Naive thymus-derived CD8-positive, alpha-beta T cell (primary cell): ENCODE data around the gene ZNF70. TPM values are rescaled to one million over a fixed set of nuclear protein-coding genes. Genes with fewer than 3 reads are reported as not detected.

Experiments used
- ATAC-seq, 2 donors: fragments of 150-1000 bp; cut with Tn5 transposase in 1 of 2; sonication (Bioruptor Pico), chemical (Tn5 transposase) in 1 of 2; 1 replicate in 1 of 2; 2 replicates in 1 of 2; pipeline ENCODE4 v1.10.0; 2021; ENCODE audit warnings: mild to moderate bottlenecking in 2 of 2, moderate library complexity in 2 of 2
- POLR2A ChIA-PET: fragments of 350-600 bp; sonication (Branson Sonifier 250); formaldehyde crosslinking; loops from one replicate; lab custom pipeline; 2021; ENCODE audit warnings: antibody characterized with exemption; lab: Charles Lee
- DNase-seq, 10 donors: peaks; one replicate each; pipeline versions ENCODE4 v3.0.0 to v3.0.0-alpha.2; 2020 to 2022
- H3K27ac Mint-ChIP-seq, 10 donors: one replicate each; pipeline ENCODE4 v1.8.0; 2020 to 2022; ENCODE audit warnings: mild to moderate bottlenecking in 10 of 10, mixed read lengths in 10 of 10, moderate library complexity in 4 of 10, inconsistent platforms in 1 of 10
- H3K27me3 Mint-ChIP-seq, 5 donors: one replicate each; pipeline ENCODE4 v1.8.0; 2021 to 2022; ENCODE audit warnings: mixed read lengths in 5 of 5
- H3K36me3 Mint-ChIP-seq, 3 donors: one replicate each; pipeline ENCODE4 v1.8.0; 2020 to 2022; ENCODE audit warnings: mixed read lengths in 3 of 3, mild to moderate bottlenecking in 2 of 3, inconsistent platforms in 1 of 3
- H3K4me1 Mint-ChIP-seq, 4 donors: one replicate each; pipeline ENCODE4 v1.8.0; 2021 to 2022; ENCODE audit warnings: mixed read lengths in 4 of 4
- H3K4me3 Mint-ChIP-seq, 10 donors: one replicate each; pipeline ENCODE4 v1.8.0; 2020 to 2022; ENCODE audit warnings: mild to moderate bottlenecking in 10 of 10, mixed read lengths in 10 of 10, moderate library complexity in 6 of 10, inconsistent platforms in 1 of 10
- H3K9me3 Mint-ChIP-seq, 9 donors: one replicate each; pipeline ENCODE4 v1.8.0; 2020 to 2022; ENCODE audit warnings: mixed read lengths in 9 of 9, mild to moderate bottlenecking in 3 of 9, inconsistent platforms in 1 of 9, moderate library complexity in 1 of 9
- polyA plus RNA-seq, 3 donors: library from polyadenylated mRNA; unstranded; fragments of 300-500 nt; fragmentation: Illumina TruSeq; gene quantifications; one replicate each; pipeline ENCODE4 v1.2.3, GENCODE V29; 2021
- total RNA-seq, 8 experiments: library from RNA in 2 of 8; stranded (reverse) in 2 of 8; gene quantifications; one replicate each; pipeline ENCODE4 v1.2.3 and lab custom pipeline; 2021 to 2026

The ZNF70 gene
- total and polyA plus RNA-seq, 5 experiments from 2014 or later, result 0.20 to 7.0 (median 0.57) TPM

DNA sequence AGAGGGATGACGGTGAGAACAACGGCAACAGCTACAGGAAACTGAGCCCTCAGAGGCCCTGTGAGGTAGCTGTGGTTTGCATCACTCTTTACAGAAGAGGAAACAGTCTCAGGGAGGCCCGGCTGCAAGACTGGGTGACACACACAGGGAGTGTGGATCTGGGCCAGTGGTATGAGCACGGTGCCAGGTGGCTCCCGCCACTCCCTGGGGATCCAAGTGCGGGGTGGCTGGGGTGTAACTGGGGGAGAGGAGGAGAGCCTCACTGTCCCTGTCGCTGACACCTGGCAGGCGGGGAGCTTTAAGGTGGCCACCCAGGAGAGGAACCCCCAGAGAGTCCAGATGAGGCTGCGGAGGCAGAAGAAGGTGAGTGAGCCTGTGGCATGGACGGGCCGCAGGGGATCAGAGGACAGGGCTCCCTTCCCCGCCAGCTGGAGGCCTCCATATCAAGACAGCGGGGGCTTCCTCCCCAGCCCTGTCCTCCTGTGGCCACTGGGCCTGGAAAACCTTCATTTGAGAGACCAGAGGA is 54.5 kb downstream of the ZNF70 start:
- peaks cover 26 to 74% (median 47%) of the 10 kb centered on the region in 4 donors for H3K4me1 Mint-ChIP-seq
- H3K27me3 Mint-ChIP-seq, result no peaks in the 10 kb centered on the region
- peaks cover 0 to 21% (median 4%) of the 10 kb centered on the region in 9 donors for H3K9me3 Mint-ChIP-seq
- ATAC-seq, result peak; percentile 99
- peaks cover 19 to 34% (median 33%) of the 10 kb centered on the region in 3 donors for H3K36me3 Mint-ChIP-seq
- POLR2A ChIA-PET, result interaction anchor here (0.6 to 2.8 kb wide), 17 partner anchors 10 to 574 kb away, joined by 3 to 34 read pairs (median 4); partner anchors contain the start of genes SLC2A11, SMARCB1, SPECC1L and ZNF70
- DNase-seq, result peak; percentile 51 to 92 (median 82)
- H3K27ac Mint-ChIP-seq, result peak overlapping the region; percentile 100
- peak overlapping the region; percentile 92 to 100 (median 99) for H3K4me3 Mint-ChIP-seq

DNA sequence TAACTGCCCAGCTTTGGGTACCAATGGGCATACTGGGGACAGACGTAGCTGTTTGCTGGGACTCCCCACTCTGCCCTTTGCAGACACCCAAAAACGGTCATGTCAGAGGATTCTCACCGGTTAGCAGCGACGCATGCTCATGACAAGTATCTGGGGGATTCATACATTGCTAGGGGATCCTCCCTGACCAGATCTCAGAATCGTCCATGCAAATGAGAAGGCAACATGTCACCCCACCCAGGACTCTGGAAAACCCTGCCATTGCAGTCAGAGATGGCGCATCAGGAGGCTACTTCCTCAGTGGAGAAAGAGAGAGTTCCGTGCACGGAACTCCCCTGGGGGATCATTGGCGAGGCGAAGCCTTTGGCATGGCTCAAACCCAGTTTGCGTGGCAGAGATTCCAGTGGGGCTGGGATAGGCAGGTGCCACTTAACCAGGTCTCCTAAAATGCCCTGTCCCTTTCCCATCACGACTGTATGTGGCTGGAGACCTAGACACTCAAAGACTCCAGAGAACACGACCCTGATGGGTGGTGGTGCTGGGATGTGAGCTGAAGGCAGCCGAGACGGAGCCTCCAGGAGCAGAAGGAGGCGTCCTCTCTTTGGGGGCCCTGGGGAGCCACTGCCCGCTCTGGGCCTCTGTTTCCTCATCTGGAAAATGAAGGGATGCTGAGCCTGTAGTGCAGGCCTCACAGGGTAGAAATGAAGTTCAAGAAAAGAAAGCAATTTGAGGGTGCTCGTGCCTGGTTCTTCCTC is 55.2 kb downstream of the ZNF70 start:
- POLR2A ChIA-PET, result interaction anchor here (0.6 to 2.8 kb wide), 18 partner anchors 9 to 575 kb away, joined by 3 to 34 read pairs (median 4); partner anchors contain the start of genes MIF, SLC2A11, SMARCB1 and SPECC1L
- H3K9me3 Mint-ChIP-seq, result peaks cover 0 to 14% (median 3%) of the 10 kb centered on the region in 9 donors
- H3K36me3 Mint-ChIP-seq, result peaks cover 16 to 28% (median 28%) of the 10 kb centered on the region in 3 donors
- no peaks in the 10 kb centered on the region for H3K27me3 Mint-ChIP-seq
- H3K4me1 Mint-ChIP-seq, result peaks cover 26 to 73% (median 48%) of the 10 kb centered on the region in 4 donors
- H3K27ac Mint-ChIP-seq, result peak overlapping the region; percentile 100
- H3K4me3 Mint-ChIP-seq, result peak overlapping the region; percentile 92 to 100 (median 99)
- ATAC-seq, result no peak
- DNase-seq, result no peak

DNA sequence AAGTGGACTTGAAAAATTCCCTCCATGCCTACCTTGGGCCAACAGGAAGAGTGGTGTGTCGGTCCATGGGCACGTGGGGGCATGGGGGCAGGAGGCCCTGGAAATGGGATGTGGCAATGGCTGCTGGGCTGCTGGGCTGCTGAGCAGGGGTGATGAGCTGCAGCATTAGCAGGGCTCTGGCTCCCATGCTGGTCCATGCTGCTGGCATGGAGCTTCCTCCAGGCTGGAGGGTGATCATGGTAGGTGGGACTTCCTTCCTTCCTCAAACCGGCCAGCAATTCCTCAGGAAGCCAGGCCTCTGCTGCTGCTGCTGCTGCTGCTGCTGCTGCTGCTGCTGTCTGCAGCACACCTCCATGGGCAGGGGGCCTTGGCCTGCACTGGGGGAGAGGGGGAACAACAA is 55.8 kb downstream of the ZNF70 start:
- no peak for ATAC-seq
- Mint-ChIP-seq H3K4me3 (peak overlapping the region in 8 of 10 donors; percentile 46 to 100 (median 98)), H3K27ac (peak overlapping the region; percentile 100), H3K27me3 (no peaks in the 10 kb centered on the region), H3K9me3 (peaks cover 0 to 10% (median 2%) of the 10 kb centered on the region in 9 donors), H3K4me1 (peaks cover 26 to 68% (median 49%) of the 10 kb centered on the region in 4 donors), H3K36me3 (peaks cover 10 to 27% (median 25%) of the 10 kb centered on the region in 3 donors)
- DNase-seq, result no peak
- POLR2A ChIA-PET, result interaction anchor here (0.9 to 2.8 kb wide), 5 partner anchors 8 to 200 kb away, joined by 3 to 20 read pairs (median 5); partner anchors contain the start of genes MIF, SLC2A11 and SMARCB1

- POLR2A ChIA-PET, result interaction anchor here (0.6 to 1.0 kb wide), 2 partner anchors 23 to 82 kb away, joined by 3 to 5 read pairs; no protein-coding TSS in a partner anchor
- no peak for ATAC-seq
- H3K36me3 Mint-ChIP-seq, result peaks cover 0 to 22% (median 16%) of the 10 kb centered on the region in 3 donors
- H3K4me3 Mint-ChIP-seq, result peak overlapping the region in 1 of 10 donors; percentile 15
- H3K27ac Mint-ChIP-seq, result peak overlapping the region; percentile 100
- no peaks in the 10 kb centered on the region for H3K27me3 Mint-ChIP-seq
- peaks cover 0 to 2% (median 0%) of the 10 kb centered on the region in 9 donors for H3K9me3 Mint-ChIP-seq
- peaks cover 26 to 66% (median 49%) of the 10 kb centered on the region in 4 donors for H3K4me1 Mint-ChIP-seq
- DNase-seq, result no peak
Observed at GRCh38 chr22:23693979-23694680, 56.8 kb downstream of the ZNF70 start.

DNA sequence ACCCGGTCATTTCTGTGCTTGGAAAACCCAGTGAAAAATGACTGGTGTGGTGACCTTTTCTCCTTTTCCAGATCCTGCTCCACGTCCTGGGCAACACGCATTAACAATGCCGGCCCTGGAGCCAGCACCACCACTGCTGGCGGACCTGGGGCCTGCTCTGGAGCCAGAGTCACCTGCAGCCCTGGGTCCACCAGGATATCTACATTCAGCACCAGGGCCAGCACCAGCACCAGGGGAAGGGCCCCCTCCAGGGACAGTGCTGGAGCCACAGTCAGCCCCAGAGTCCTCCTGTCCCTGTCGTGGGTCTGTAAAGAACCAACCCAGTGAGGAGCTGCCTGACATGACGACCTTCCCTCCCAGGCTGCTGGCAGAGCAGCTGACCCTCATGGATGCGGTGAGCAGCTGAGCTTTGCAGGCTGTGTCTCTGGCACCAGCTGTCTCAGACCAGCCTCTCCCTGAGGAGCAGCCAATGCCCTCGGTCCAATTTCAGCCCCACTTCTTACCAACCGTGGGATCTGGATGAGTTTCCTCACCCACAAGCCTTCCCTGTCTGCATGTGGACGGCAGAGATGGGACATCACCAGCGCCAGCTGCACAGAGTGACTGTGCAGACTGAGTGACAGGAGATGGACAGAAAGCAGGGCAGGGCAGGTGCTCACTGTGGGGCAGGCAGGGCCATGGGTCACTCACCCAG is 58.2 kb downstream of the ZNF70 start:
- Mint-ChIP-seq H3K4me3 (no peak overlapping the region), H3K9me3 (peaks cover 0 to 2% (median 0%) of the 10 kb centered on the region in 9 donors), H3K36me3 (peaks cover 0 to 18% (median 8%) of the 10 kb centered on the region in 3 donors), H3K27me3 (no peaks in the 10 kb centered on the region), H3K27ac (peak overlapping the region; percentile 40 to 100 (median 84)), H3K4me1 (peaks cover 26 to 53% (median 42%) of the 10 kb centered on the region in 4 donors)
- POLR2A ChIA-PET, result interaction anchor here (0.8 to 1.1 kb wide), 2 partner anchors 24 to 78 kb away, joined by 3 to 4 read pairs; no protein-coding TSS in a partner anchor
- DNase-seq, result no peak
- no peak for ATAC-seq

GRCh38 chr22:23691748-23692423 is 59.0 kb downstream of the ZNF70 start:
- Mint-ChIP-seq H3K4me3 (no peak overlapping the region), H3K4me1 (peaks cover 30 to 50% (median 37%) of the 10 kb centered on the region in 4 donors), H3K36me3 (peaks cover 0 to 18% (median 8%) of the 10 kb centered on the region in 3 donors), H3K9me3 (peaks cover 0 to 2% (median 0%) of the 10 kb centered on the region in 9 donors), H3K27me3 (no peaks in the 10 kb centered on the region), H3K27ac (peak overlapping the region in 8 of 10 donors; percentile 41 to 100 (median 64))
- DNase-seq (no peak), ATAC-seq (no peak)
- POLR2A ChIA-PET, result no interaction called here

DNA sequence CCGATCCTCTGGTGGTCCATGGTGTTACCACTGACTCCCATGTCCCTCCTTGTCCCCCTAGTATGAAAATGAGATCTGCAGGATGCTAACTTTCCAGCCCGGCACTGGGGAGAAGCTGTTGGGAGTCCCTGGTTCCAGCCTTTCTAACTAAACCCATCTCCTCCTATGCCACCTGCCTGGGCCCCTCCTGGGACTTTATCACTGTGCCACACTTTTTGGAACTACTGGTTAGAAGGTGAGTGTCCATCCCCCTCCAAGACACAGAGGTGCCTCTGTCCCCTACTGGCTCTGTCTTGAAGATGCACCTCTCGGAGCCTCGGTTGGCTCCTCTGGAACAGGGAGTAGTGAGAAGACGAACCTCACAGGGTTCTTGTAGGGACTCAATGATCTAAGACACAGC is 60.2 kb downstream of the ZNF70 start, which contains the start of gene RGL4:
Gene RGL4 (plus strand): TSS at position 301 of the 400 bp plus-strand sequence. CDS start 1,018 bp downstream, outside the sequence.
- POLR2A ChIA-PET, result no interaction called here
- ATAC-seq, result no peak
- no peaks in the 10 kb centered on the region for H3K27me3 Mint-ChIP-seq
- peak within 1 kb of the TSS in 9 of 10 donors; percentile 14 to 83 (median 57) for H3K27ac Mint-ChIP-seq
- H3K9me3 Mint-ChIP-seq, result no peaks in the 10 kb centered on the region
- no peak within 1 kb of the TSS for H3K4me3 Mint-ChIP-seq
- no peak for DNase-seq
- peaks cover 23 to 41% (median 31%) of the 10 kb centered on the region in 4 donors for H3K4me1 Mint-ChIP-seq
- peaks cover 0 to 15% (median 4%) of the 10 kb centered on the region in 3 donors for H3K36me3 Mint-ChIP-seq

GRCh38 chr22:23689414-23689813 is 61.5 kb downstream of the ZNF70 start:
- no peaks in the 10 kb centered on the region for H3K27me3 Mint-ChIP-seq

More at GRCh38 chr22:23689414-23689813, 61.5 kb downstream of the ZNF70 start:
- POLR2A ChIA-PET, result no interaction called here
- Mint-ChIP-seq H3K4me1 (peaks cover 11 to 34% (median 20%) of the 10 kb centered on the region in 4 donors), H3K9me3 (no peaks in the 10 kb centered on the region), H3K36me3 (peaks cover 0 to 15% (median 4%) of the 10 kb centered on the region in 3 donors), H3K4me3 (no peak overlapping the region), H3K27ac (no peak overlapping the region)
- DNase-seq (no peak), ATAC-seq (no peak)

Other genes with a start within 250 kb of the ZNF70 start
- not detected for gene IGLL1, start 170.8 kb downstream of the ZNF70 start, total RNA-seq
- not detected for gene IGLL1, start 170.8 kb downstream of the ZNF70 start, polyA plus RNA-seq
- gene DRICH1, start 118.8 kb downstream of the ZNF70 start, total RNA-seq, result 1 to 10 TPM; 1.5 to 1.8 TPM
- not detected for gene DRICH1, start 118.8 kb downstream of the ZNF70 start, polyA plus RNA-seq
- 10 to 100 TPM; 12.3 to 15.2 TPM for gene RGL4, start 60.1 kb downstream of the ZNF70 start, total RNA-seq
- 100 to 1,000 TPM in 2 of 3 donors, 10 to 100 TPM in 1; 90.7 to 115 (median 110) TPM for gene RGL4, start 60.1 kb downstream of the ZNF70 start, polyA plus RNA-seq
- 1 to 10 TPM; 1.8 to 3.3 TPM for gene VPREB3, start 3.3 kb upstream of the ZNF70 start, total RNA-seq
- under 1 TPM in 2 of 3 donors, not detected in 1; 0.80 to 0.92 TPM for gene VPREB3, start 3.3 kb upstream of the ZNF70 start, polyA plus RNA-seq
- gene C22orf15, start 11.9 kb upstream of the ZNF70 start, total RNA-seq, result 1 to 10 TPM; 4.1 to 5.4 TPM
- gene C22orf15, start 11.9 kb upstream of the ZNF70 start, polyA plus RNA-seq, result 1 to 10 TPM in 1 of 3 donors, under 1 TPM in 2; 0.42 to 1.7 (median 0.81) TPM
- gene CHCHD10, start 16.9 kb upstream of the ZNF70 start, total RNA-seq, result 10 to 100 TPM; 44.3 to 47.4 TPM
- 10 to 100 TPM; 26.1 to 37.6 (median 36.0) TPM for gene CHCHD10, start 16.9 kb upstream of the ZNF70 start, polyA plus RNA-seq
- 1 to 10 TPM; 3.8 TPM for gene MMP11, start 21.7 kb upstream of the ZNF70 start, total RNA-seq
- 1 to 10 TPM; 2.1 to 6.5 (median 2.8) TPM for gene MMP11, start 21.7 kb upstream of the ZNF70 start, polyA plus RNA-seq
- 10 to 100 TPM; 52.9 to 55.5 TPM for gene SMARCB1, start 35.9 kb upstream of the ZNF70 start, total RNA-seq
- 10 to 100 TPM; 33.3 to 45.0 (median 35.0) TPM for gene SMARCB1, start 35.9 kb upstream of the ZNF70 start, polyA plus RNA-seq
- 1 to 10 TPM; 1.7 to 2.0 TPM for gene DERL3, start 87.9 kb upstream of the ZNF70 start, total RNA-seq
- gene DERL3, start 87.9 kb upstream of the ZNF70 start, polyA plus RNA-seq, result not detected
- 10 to 100 TPM; 22.7 to 23.6 TPM for gene SLC2A11, start 106.8 kb upstream of the ZNF70 start, total RNA-seq
- 1 to 10 TPM; 3.6 to 8.5 (median 6.3) TPM for gene SLC2A11, start 106.8 kb upstream of the ZNF70 start, polyA plus RNA-seq
- 100 to 1,000 TPM; 206 to 208 TPM for gene MIF, start 143.3 kb upstream of the ZNF70 start, total RNA-seq
- 1,000 to 10,000 TPM; 1,088 to 1,264 (median 1,247) TPM for gene MIF, start 143.3 kb upstream of the ZNF70 start, polyA plus RNA-seq
- gene GSTT2B, start 210.1 kb upstream of the ZNF70 start, total RNA-seq, result not detected
- not detected for gene GSTT2B, start 210.1 kb upstream of the ZNF70 start, polyA plus RNA-seq
- not detected for gene DDTL, start 215.8 kb upstream of the ZNF70 start, total RNA-seq
- gene DDTL, start 215.8 kb upstream of the ZNF70 start, polyA plus RNA-seq, result 1 to 10 TPM in 2 of 3 donors, under 1 TPM in 1; 0.58 to 1.6 (median 1.3) TPM
- gene DDT, start 223.3 kb upstream of the ZNF70 start, total RNA-seq, result 100 to 1,000 TPM in 1 of 2 experiments, 10 to 100 TPM in 1; 92.7 to 108 TPM
- gene DDT, start 223.3 kb upstream of the ZNF70 start, polyA plus RNA-seq, result 100 to 1,000 TPM; 111 to 152 (median 133) TPM
- gene GSTT2, start 229.0 kb upstream of the ZNF70 start, total RNA-seq, result not detected
- not detected for gene GSTT2, start 229.0 kb upstream of the ZNF70 start, polyA plus RNA-seq